LoVo (cell line): ENCODE results near the gene ZNF232.
"Not testable (repeated sequence)": the region's sequence is repeated elsewhere in the genome, so short reads cannot be mapped to it uniquely, and the experiment has no call there.

Source experiments
- DNase-seq: peaks from one replicate; pipeline ENCODE4 v3.0.0-alpha.2; 2016; ENCODE audit warnings: low spot score

ZNF232 gene

GRCh38 chr17:5111402-5112204 is at the start of gene ZNF232:
ZNF232 (minus strand) TSS chr17:5111878; CDS start chr17:5111822, 56 bp downstream.
- DNase-seq: peak; percentile 97

DNA sequence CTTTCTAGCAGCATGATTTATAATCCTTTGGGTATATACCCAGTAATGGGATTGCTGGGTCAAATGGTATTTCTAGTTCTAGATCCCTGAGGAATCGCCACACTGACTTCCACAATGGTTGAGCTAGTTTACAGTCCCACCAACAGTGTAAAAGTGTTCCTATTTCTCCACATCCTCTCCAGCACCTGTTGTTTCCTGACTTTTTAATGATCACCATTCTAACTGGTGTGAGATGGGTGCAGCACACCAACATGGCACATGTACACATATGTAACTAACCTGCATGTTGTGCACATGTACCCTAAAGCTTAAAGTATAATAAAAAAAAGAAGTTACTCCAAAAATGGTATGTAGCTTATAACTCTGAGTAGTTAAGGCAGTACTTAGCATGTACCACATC is 49.0 kb upstream of the ZNF232 start:
- DNase-seq: not testable (repeated sequence)

GRCh38 chr17:5146122-5146521 is 34.4 kb upstream of the ZNF232 start:
- not testable (repeated sequence) for DNase-seq

- not testable (repeated sequence) for DNase-seq
Observed at GRCh38 chr17:5142877-5143276, 31.2 kb upstream of the ZNF232 start.

- DNase-seq: no peak
Observed at GRCh38 chr17:5139458-5139732, 27.7 kb upstream of the ZNF232 start.

DNA sequence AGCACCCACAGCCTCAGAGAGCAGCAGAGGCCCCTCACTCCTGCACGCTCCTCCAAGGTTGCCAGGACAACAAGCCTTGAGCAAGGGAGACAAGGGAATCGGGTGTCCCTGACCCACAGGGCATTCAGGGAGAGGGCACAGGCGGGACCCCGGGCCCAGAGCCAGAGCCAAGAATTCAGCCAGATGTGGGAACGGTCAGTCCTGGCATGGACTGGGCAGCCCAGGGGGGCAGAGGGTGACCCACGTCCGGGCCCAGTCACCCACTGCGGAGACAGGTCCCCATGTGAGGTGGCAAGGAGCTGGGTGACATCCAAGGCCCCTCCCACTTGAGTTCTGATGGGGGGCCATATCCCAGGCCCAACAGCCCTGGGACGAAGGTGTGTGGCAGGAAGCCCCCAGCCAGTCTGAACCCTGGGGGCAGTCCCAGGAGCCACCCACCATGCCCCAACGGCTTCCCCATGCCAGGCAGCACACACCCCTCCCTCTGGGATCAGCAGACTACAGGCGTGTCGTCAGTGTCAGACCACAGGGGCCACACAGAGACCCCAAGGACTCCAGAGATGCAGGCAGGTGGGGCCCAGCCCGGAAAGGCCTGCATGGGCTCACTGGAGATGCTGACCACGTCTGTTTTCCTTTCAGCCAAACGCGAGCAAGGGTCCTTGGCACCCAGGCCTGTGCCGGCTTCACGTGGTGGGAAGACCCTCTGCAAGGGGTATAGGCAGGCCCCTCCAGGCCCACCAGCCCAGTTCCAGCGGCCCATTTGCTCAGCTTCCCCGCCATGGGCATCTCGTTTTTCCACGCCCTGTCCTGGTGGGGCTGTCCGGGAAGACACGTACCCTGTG is 27.2 kb upstream of the ZNF232 start:
- no peak for DNase-seq

- DNase-seq: not testable (repeated sequence)
Observed at GRCh38 chr17:5138198-5138544, 26.5 kb upstream of the ZNF232 start.

GRCh38 chr17:5137511-5138197 is 26.0 kb upstream of the ZNF232 start:
- DNase-seq: not testable (repeated sequence)

DNA sequence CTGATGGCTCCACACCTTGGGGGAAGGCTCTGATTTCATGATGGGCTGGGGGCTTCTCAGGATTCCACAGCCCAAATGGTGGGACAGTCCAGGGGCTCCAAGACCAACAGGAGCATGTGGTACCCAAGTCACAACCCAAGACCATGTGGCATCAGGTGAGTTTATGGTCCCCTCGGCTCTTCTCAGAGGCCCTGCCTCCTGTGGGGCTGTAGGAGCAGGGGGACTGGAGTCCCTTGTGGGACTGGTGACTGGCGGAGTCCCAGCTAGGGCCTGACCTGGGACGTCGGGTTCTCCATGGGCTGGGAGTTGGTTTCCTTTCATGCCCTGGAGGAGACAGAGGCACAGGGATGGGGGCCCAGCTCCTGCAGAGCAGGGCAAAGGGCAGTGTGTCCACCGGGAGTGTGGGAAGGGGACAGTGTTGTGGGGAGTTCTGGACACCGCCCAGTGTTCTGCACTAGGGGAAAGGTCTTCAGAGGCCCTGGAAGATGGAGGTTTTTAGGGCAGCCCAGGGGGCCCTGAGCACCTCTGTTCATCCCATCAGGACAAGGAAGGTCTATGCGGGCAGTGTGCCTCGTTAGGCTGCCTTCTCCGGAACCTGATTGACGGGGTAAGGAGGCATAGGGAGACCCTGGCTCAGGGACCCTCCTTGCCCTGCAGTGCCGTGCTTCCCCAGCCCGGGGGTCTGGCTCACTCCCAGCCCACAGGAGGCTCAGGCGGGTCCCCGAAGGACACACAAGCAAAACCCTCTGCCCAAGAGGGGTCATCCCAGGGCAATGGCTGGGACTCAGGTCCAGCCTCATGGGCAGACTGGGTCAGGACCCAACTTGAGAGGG is 25.1 kb upstream of the ZNF232 start:
- DNase-seq: not testable (repeated sequence)

DNA sequence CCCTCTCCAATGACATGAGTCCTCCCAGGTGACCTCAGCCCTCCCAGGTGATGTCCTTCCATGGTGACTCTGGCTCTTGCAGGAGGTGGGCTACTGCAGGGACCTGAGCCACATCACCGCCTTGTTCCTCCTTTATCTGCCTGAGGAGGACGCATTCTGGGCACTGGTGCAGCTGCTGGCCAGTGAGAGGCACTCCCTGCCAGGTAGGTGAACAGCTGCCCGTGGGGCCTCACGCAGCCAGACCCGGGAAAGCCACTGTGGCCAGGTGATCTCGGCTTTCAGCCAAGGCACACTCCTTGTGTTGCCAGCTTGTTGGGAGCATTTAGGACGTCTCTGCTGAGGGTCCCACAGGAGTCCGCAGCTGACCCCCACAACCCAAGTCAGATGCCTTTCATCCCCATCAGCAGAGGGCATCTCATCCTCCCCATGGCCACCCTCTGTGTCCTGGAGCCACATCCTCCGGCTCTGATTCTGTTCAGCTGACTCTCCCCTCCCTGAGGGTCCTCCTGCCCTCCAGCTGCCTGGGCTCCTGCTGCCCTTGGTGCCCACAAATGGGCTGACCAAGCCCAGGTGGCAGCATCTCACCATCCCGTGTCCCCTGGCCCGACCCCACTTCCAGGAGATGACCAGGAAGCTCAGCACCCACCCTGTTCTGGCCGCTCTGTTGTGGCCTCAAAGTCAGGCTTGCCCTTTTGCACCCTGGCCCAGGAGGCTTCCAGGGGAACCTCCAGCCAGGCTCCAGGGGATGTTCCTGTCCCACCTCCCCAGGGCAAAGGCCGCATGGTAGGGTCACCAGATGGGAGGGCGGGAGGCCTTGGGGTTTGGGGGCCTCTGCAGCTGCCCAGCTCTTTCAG is 24.3 kb upstream of the ZNF232 start:
- no peak for DNase-seq

GRCh38 chr17:5135131-5135712 is 23.5 kb upstream of the ZNF232 start:
- not testable (repeated sequence) for DNase-seq

DNA sequence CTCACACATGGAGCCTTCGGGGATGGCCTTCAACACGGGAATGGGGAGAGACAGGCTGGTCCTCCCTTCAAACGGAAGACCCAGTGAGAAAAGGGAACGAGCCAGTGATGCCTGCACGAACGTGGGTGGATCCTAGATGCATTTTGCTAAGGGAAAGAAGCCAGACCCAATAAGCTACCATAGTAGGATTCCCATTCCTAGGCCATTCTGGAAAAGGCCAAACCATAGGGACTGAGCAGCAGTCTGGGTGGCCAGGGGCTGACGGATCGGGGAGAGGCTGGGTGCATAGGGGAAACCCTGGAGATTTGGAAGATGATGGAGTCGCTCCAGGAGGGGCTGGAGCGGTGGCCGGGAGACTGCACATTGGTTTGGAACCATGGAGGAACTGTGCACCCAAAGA is 22.9 kb upstream of the ZNF232 start:
- DNase-seq: not testable (repeated sequence)

- not testable (repeated sequence) for DNase-seq
Observed at GRCh38 chr17:5133961-5134360, 22.3 kb upstream of the ZNF232 start.

DNA sequence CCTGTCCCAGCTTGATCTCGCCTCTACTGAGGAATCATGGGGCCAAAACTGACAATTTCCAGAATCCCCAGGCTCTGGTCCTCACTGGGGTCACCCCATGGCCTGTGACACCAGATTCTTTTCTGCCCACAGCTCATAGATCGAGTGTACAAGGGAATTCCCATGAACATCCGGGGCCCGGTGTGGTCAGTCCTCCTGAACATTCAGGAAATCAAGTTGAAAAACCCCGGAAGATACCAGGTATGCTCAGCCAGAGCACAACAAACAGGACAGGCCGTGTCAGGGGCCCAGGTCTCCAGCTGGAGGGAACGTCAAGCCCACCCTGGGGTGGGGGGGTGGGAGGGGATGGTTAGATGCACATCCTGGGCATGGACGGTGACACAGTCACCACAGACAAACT is 21.6 kb upstream of the ZNF232 start:
- DNase-seq: no peak

- DNase-seq: not testable (repeated sequence)
Observed at GRCh38 chr17:5132503-5133225, 21.0 kb upstream of the ZNF232 start.

DNA sequence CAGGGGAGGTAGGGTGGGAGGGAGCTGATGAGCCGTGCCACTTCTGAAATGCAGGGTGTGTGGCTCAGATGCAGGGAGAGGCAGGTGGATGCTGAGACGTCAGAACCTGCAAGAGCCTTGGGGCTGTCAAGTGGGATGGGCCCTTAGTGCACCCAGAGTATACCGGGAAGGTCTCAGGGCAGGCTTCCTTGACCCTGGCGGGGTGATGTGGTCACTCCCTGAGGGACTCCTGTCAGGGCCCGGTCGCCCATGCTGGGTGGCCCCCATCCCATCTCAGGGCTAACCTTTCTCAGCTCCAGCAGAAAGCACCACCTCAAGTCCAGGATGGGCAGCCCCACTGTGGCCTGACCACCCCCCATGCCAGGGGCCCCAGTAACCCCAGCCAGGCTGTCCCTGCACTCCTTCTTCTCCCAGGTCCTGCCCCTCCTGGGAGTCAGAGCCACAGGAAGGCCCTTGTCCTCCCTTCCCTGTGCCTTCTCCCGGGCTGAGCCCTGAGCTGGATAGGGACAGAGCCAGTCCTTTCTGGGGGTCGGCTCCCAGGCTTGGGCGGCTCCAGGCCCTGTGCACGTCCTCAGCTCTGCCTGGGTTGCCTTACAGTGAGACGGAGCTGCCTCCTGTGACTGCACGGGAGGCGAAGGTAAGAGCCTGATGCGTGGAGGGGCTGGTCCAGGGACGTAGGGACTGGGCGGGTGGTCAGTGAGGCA is 20.3 kb upstream of the ZNF232 start:
- DNase-seq: not testable (repeated sequence)

DNA sequence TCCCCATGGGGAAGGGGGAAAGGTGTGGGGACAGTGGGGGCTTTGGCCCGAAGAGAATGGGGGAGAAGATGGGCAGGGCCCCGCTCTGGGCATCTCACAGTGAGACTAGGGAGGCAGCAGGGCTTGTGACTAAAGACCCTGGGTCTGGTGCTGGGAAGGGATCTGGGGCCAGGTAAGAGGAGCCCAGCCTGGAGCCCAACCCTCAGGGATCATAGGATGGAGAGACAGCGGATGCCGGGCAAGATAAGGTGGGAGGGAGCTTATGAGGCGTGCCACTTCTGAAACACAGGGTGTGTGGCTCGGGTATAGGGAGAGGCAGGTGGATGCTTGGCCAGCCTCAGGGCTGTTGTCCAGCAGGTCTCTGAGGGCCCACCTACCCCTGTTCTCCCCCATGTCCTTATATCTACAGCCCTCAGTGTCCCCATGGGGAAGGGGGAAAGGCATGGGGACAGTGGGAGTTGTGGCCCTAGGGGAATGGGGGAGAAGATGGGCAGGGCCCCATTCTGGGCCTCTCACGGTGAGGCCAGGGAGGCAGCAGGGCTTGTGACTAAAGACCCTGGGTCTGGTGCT is 19.6 kb upstream of the ZNF232 start:
- no peak for DNase-seq

DNA sequence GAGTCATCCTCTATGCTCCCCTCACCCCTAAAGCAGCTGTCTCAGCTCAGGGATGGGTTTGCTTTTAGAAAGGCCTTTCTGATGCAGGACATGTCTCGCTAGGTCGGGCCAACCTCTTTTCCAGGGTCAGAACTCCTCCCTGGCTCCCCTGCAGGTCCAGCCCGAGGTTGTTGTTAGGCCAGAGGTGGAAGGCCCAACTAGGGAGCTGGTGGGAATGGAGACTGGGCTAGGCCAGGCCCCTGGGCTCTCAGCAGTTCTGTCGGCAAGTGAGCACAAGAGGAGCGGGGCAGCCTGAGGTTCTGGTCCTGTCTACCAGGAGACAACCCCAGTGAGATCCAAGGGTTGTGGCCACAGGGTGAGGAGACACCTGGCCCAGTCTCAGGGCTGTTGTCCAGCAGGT is 19.0 kb upstream of the ZNF232 start:
- DNase-seq: not testable (repeated sequence)

DNA sequence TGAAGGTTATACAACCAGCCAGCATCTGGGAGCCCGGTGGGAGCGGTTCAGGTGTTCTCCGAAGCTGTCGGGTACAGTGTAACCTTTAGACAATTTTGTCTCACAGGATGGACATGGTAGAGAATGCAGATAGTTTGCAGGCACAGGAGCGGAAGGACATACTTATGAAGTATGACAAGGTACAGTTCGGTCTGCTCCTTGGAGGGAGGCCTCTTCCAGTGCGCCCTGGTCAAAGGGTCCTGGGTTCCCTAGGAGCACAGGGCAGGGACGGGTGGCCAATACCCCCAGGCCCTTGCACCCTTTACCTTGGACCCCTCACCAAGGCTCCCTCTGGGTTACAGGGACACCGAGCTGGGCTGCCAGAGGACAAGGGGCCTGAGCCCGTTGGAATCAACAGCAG is 18.6 kb upstream of the ZNF232 start:
- not testable (repeated sequence) for DNase-seq
